Hepatocyte (in vitro differentiated cells): ENCODE data around the gene C10orf67. TPM values are rescaled to one million over a fixed set of nuclear protein-coding genes. Genes with fewer than 3 reads are reported as not detected.

Experiments
- DNase-seq: peaks from one replicate; pipeline ENCODE4 v3.0.0-alpha.2; 2016; ENCODE audit warnings: low spot score
- H2AFZ ChIP-seq: fragments of 200-600 bp; sonication (generic); 2 replicates; pipeline ENCODE4 v1.6.0; 2016; ENCODE audit warnings: antibody characterized with exemption, mild to moderate bottlenecking
- H3K27ac ChIP-seq: fragments of 200-600 bp; sonication (generic); 2 replicates; pipeline ENCODE4 v1.5.1; 2016; ENCODE audit warnings: mild to moderate bottlenecking
- H3K27me3 ChIP-seq: fragments of 200-600 bp; sonication (generic); 2 replicates; pipeline ENCODE4 v1.6.1; 2016
- H3K36me3 ChIP-seq: fragments of 200-600 bp; sonication (generic); replicated peaks from 2 replicates; pipeline ENCODE4 v1.5.1; 2016; ENCODE audit warnings: low read depth; ENCODE audit not compliant: insufficient read depth
- H3K4me1 ChIP-seq: fragments of 200-600 bp; sonication (generic); 2 replicates; pipeline ENCODE4 v1.5.1; 2016; ENCODE audit warnings: mild to moderate bottlenecking, moderate library complexity; ENCODE audit not compliant: insufficient read depth
- H3K4me2 ChIP-seq: fragments of 200-600 bp; sonication (generic); 2 replicates; pipeline ENCODE4 v1.6.0; 2016
- H3K4me3 ChIP-seq: fragments of 200-600 bp; sonication (generic); 2 replicates; pipeline ENCODE4 v1.5.1; 2016; ENCODE audit warnings: mild to moderate bottlenecking
- H3K79me2 ChIP-seq: fragments of 200-600 bp; sonication (generic); 2 replicates; pipeline ENCODE4 v1.6.0; 2017; ENCODE audit warnings: mild to moderate bottlenecking
- H3K9me2 ChIP-seq: fragments of 200-600 bp; sonication (generic); replicated peaks from 2 replicates; pipeline ENCODE4 v1.6.0; 2017; ENCODE audit warnings: mild to moderate bottlenecking; ENCODE audit not compliant: insufficient read depth
- H3K9me3 ChIP-seq: fragments of 200-600 bp; sonication (generic); 2 replicates; pipeline ENCODE4 v1.5.1; 2016; ENCODE audit warnings: low read depth, mild to moderate bottlenecking
- H4K20me1 ChIP-seq: fragments of 200-600 bp; sonication (generic); 2 replicates; pipeline ENCODE4 v1.6.0; 2016; ENCODE audit warnings: mild to moderate bottlenecking; ENCODE audit not compliant: insufficient read depth, poor library complexity, severe bottlenecking
- CTCF ChIP-seq: fragments of 200-600 bp; sonication (generic); IDR thresholded peaks from 2 replicates; pipeline ENCODE4 v1.5.1; 2016; ENCODE audit warnings: antibody characterized with exemption, mild to moderate bottlenecking; ENCODE audit not compliant: poor library complexity
- EZH2 ChIP-seq: fragments of 200-600 bp; sonication (generic); IDR thresholded peaks from 2 replicates; pipeline ENCODE4 v1.6.1; 2016; ENCODE audit warnings: antibody characterized with exemption, mild to moderate bottlenecking, borderline replicate concordance
- EZH2phosphoT487 ChIP-seq: fragments of 200-600 bp; sonication (generic); IDR thresholded peaks from one replicate; pipeline ENCODE4 v1.6.1; 2018; ENCODE audit warnings: antibody characterized with exemption, mild to moderate bottlenecking, low read depth, moderate library complexity; ENCODE audit not compliant: unreplicated experiment, severe bottlenecking
- WGBS: methylation state at CpG from one replicate; pipeline ENCODE4 v1.1.6; 2016; ENCODE audit warnings: low lambda C conversion rate; ENCODE audit errors: missing lambda C conversion rate; 5-methylcytosine and 5-hydroxymethylcytosine counted together
- polyA plus RNA-seq: library from polyadenylated mRNA; unstranded; fragments of >200 nt; fragmentation: Nextera tagmentation; extraction: Ambion mirVana; gene quantifications from 2 replicates; pipeline ENCODE4 v1.2.1, GENCODE V29; 2016
- total RNA-seq: library from RNA; depleted of rRNA; stranded (reverse); fragments of >200 nt; gene quantifications from 2 replicates; pipeline ENCODE4 v1.2.3, GENCODE V29; 2014

C10orf67 gene
- total and polyA plus RNA-seq, 2 experiments from 2014 or later = 0.10 TPM; not detected in 1

GRCh38 chr10:23174074-23174976, 170.3 kb downstream of the C10orf67 start:
- no peak for DNase-seq
- H4K20me1 ChIP-seq = no peaks in the 10 kb centered on the region
- no peaks in the 10 kb centered on the region for H3K9me3 ChIP-seq
- peaks cover 2% of the 10 kb centered on the region for H3K4me1 ChIP-seq
- no peak overlapping the region for H2AFZ ChIP-seq
- no peak overlapping the region for H3K27ac ChIP-seq
- H3K27me3 ChIP-seq = peaks cover 98% of the 10 kb centered on the region
- 4% methylated on average over 49 of the region's 88 CpGs for WGBS
- H3K4me2 ChIP-seq = peak overlapping the region; percentile 75
- no peak for TF ChIP-seq EZH2phosphoT487
- TF ChIP-seq CTCF = no peak
- no peak for TF ChIP-seq EZH2
- no peaks in the 10 kb centered on the region for H3K79me2 ChIP-seq
- H3K4me3 ChIP-seq = no peak overlapping the region
- H3K36me3 ChIP-seq = no peaks in the 10 kb centered on the region
- H3K9me2 ChIP-seq = no peaks in the 10 kb centered on the region

GRCh38 chr10:23173214-23174073, 171.2 kb downstream of the C10orf67 start:
- Histone ChIP-seq H3K27ac (no peak overlapping the region), H4K20me1 (no peaks in the 10 kb centered on the region), H3K27me3 (peaks cover 97% of the 10 kb centered on the region), H3K4me1 (peaks cover 2% of the 10 kb centered on the region), H3K79me2 (no peaks in the 10 kb centered on the region), H3K9me2 (no peaks in the 10 kb centered on the region), H2AFZ (no peak overlapping the region), H3K36me3 (no peaks in the 10 kb centered on the region), H3K4me3 (no peak overlapping the region), H3K9me3 (no peaks in the 10 kb centered on the region), H3K4me2 (peak overlapping the region; percentile 75)
- WGBS = 2% methylated on average over 72 of the region's 82 CpGs
- no peak for DNase-seq
- no peak for TF ChIP-seq CTCF
- TF ChIP-seq EZH2phosphoT487 = no peak
- TF ChIP-seq EZH2 = peak; percentile 88

GRCh38 chr10:23172429-23173213, 172.0 kb downstream of the C10orf67 start:
- Histone ChIP-seq H3K79me2 (no peaks in the 10 kb centered on the region), H2AFZ (no peak overlapping the region), H4K20me1 (no peaks in the 10 kb centered on the region), H3K4me1 (peaks cover 2% of the 10 kb centered on the region), H3K9me2 (no peaks in the 10 kb centered on the region), H3K27ac (no peak overlapping the region), H3K4me3 (no peak overlapping the region), H3K36me3 (no peaks in the 10 kb centered on the region), H3K9me3 (no peaks in the 10 kb centered on the region), H3K27me3 (peaks cover 95% of the 10 kb centered on the region), H3K4me2 (peak overlapping the region; percentile 75)
- TF ChIP-seq EZH2phosphoT487 (no peak), CTCF (no peak), EZH2 (no peak)
- WGBS = 5% methylated on average over 41 of the region's 41 CpGs
- no peak for DNase-seq
